ENCODE results near the gene SGCE.

- TF ChIP-seq CTCF (IDR thresholded peaks at IDR 0.05), result no peak
- TF ChIP-seq POLR2A (IDR thresholded peaks at IDR 0.05), result no peak
Measured at GRCh38 chr7:94590526-94591162, 65.3 kb downstream of the SGCE start.
